Measurements from ENCODE around the gene WFDC6. TPM values are rescaled to one million over a fixed set of nuclear protein-coding genes. Genes with fewer than 3 reads are reported as not detected.

The WFDC6 gene
- total RNA-seq, 6 experiments from 2014 or later, result not detected

DNA sequence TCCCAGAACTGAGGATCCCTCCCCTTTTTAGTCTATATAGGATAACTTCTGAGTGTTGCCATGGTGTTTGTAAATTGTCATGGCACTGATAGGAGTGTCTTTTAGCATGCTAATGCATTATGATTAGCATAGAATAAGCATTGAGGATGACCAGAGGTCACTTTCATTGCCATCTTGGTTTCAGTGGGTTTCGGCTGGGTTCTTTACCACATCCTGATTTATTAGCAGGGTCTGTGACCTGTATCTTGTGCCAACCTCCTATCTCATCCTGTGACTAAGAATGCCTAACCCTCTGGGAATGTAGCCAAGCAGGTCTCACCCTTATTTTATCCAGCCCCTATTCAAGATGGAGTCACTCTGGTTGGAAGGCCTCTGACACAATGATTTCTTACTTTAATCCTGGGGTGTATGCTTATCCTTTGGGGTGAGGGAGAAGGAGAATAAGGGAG lies 50.2 kb downstream of the WFDC6 start:
- no peak for DNase-seq
- H3K27me3 ChIP-seq, result no peaks in the 10 kb centered on the region
- intact Hi-C loops (cut with DNase I), result no loop called here
- H3K27ac ChIP-seq, result no peak overlapping the region
- H3K9me3 ChIP-seq, result no peaks in the 10 kb centered on the region
- H3K36me3 ChIP-seq, result no peaks in the 10 kb centered on the region
- 75% methylated on average over 1 of the region's 1 CpG for WGBS (ENCODE audit: insufficient coverage, low coverage, low lambda C conversion rate, missing lambda C conversion rate)
- H3K4me3 ChIP-seq, result no peak overlapping the region
- H3K4me1 ChIP-seq, result no peaks in the 10 kb centered on the region
- TF ChIP-seq, protein P1, sequence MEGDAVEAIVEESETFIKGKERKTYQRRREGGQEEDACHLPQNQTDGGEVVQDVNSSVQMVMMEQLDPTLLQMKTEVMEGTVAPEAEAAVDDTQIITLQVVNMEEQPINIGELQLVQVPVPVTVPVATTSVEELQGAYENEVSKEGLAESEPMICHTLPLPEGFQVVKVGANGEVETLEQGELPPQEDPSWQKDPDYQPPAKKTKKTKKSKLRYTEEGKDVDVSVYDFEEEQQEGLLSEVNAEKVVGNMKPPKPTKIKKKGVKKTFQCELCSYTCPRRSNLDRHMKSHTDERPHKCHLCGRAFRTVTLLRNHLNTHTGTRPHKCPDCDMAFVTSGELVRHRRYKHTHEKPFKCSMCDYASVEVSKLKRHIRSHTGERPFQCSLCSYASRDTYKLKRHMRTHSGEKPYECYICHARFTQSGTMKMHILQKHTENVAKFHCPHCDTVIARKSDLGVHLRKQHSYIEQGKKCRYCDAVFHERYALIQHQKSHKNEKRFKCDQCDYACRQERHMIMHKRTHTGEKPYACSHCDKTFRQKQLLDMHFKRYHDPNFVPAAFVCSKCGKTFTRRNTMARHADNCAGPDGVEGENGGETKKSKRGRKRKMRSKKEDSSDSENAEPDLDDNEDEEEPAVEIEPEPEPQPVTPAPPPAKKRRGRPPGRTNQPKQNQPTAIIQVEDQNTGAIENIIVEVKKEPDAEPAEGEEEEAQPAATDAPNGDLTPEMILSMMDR (IDR thresholded peaks at IDR 0.05), result no peak
- no peak for TF ChIP-seq POLR2A (IDR thresholded peaks at IDR 0.05)
- no peak for ATAC-seq

- Histone ChIP-seq H3K27me3 (no peaks in the 10 kb centered on the region), H3K9me3 (no peaks in the 10 kb centered on the region), H3K4me3 (no peak overlapping the region), H3K27ac (no peak overlapping the region), H3K36me3 (no peaks in the 10 kb centered on the region), H3K4me1 (no peaks in the 10 kb centered on the region)
- ATAC-seq (no peak), DNase-seq (no peak)
- intact Hi-C loops (cut with DNase I), result no loop called here
- no peak for TF ChIP-seq POLR2A (IDR thresholded peaks at IDR 0.05)
- TF ChIP-seq, protein P1 (IDR thresholded peaks at IDR 0.05), result no peak
- WGBS (ENCODE audit: insufficient coverage, low coverage, low lambda C conversion rate, missing lambda C conversion rate), result 17% methylated on average over 11 of the region's 20 CpGs
Measured at GRCh38 chr20:45487231-45487635, 52.0 kb downstream of the WFDC6 start.

DNA sequence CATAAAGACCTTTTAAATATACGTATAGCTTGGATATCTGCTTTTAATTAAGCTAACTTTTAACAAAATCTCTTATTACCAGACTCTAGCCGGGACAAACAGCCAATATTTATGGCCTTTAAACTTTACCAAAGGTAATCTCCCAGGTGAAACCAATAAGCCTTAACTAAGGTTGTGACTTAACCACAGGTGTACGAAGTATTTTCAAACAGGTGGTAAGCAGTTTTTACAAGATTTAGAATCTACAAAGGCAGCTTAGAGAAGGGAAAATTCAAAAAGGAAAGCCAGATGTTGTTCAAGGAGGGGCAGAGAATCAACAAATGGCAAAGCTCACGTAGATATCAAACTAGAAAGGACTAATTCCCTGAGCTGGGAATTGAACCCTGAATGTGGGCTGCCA lies 53.9 kb downstream of the WFDC6 start:
- no peak overlapping the region for H3K4me3 ChIP-seq
- no peak overlapping the region for H3K27ac ChIP-seq
- no peaks in the 10 kb centered on the region for H3K9me3 ChIP-seq
- H3K27me3 ChIP-seq, result no peaks in the 10 kb centered on the region
- 34% methylated on average over 4 of the region's 4 CpGs for WGBS (ENCODE audit: insufficient coverage, low coverage, low lambda C conversion rate, missing lambda C conversion rate)
- no peak for DNase-seq
- no peak for ATAC-seq
- H3K4me1 ChIP-seq, result no peaks in the 10 kb centered on the region
- TF ChIP-seq, protein P1 (IDR thresholded peaks at IDR 0.05), result no peak
- H3K36me3 ChIP-seq, result no peaks in the 10 kb centered on the region
- intact Hi-C loops (cut with DNase I), result no loop called here

DNA sequence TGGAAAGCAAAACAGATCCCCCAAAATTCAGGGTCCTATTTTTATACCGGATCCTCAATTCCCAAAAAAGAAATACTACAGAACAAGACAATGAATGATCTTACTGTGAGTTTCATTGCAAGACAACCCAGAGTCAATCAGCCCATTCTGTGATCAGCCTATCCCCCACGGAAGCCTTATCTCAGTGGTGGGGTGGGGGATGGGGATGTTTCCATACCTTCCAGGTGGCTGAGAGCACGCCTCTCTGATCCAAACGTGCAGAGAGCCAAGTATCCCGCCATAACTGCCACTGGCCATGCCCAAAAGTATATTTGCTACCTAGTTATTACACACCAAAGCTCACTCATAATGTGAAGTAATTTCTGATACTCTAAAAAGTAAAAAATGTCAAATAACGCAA lies 54.6 kb downstream of the WFDC6 start:
- H3K27ac ChIP-seq, result no peak overlapping the region
- no peak overlapping the region for H3K4me3 ChIP-seq
- no peaks in the 10 kb centered on the region for H3K36me3 ChIP-seq
- no peaks in the 10 kb centered on the region for H3K9me3 ChIP-seq
- no peak for ATAC-seq
- intact Hi-C loops (cut with DNase I), result no loop called here
- no peaks in the 10 kb centered on the region for H3K27me3 ChIP-seq
- TF ChIP-seq, protein P1 (IDR thresholded peaks at IDR 0.05), result no peak
- no peak for TF ChIP-seq POLR2A (IDR thresholded peaks at IDR 0.05)
- no peak for DNase-seq
- no peaks in the 10 kb centered on the region for H3K4me1 ChIP-seq
- WGBS (ENCODE audit: insufficient coverage, low coverage, low lambda C conversion rate, missing lambda C conversion rate), result 36% methylated on average over 6 of the region's 6 CpGs

Small RNA genes within 50 kb of the gene (small RNA-seq; reads per million reads assigned to genes)
- gene AL031663.1 (0 reads per million in 2 experiments), gene HSPD1P21 (0 reads per million in 2 experiments), gene RNA5SP485 (0 reads per million in 2 experiments)

Other genes with a start within 250 kb of the WFDC6 start
- not detected for gene RBPJL, start 232.6 kb downstream of the WFDC6 start, total RNA-seq
- gene MATN4, start 231.2 kb downstream of the WFDC6 start, total RNA-seq, result not detected
- gene SDC4, start 191.1 kb downstream of the WFDC6 start, total RNA-seq, result 100 to 1,000 TPM in 4 of 6 experiments, 10 to 100 TPM in 2; 84.3 to 373 (median 116) TPM
- gene SYS1, start 176.3 kb downstream of the WFDC6 start, total RNA-seq, result 10 to 100 TPM; 16.6 to 26.2 (median 20.8) TPM
- not detected for gene TP53TG5, start 161.2 kb downstream of the WFDC6 start, total RNA-seq
- gene DBNDD2, start 131.2 kb downstream of the WFDC6 start, total RNA-seq, result 1 to 10 TPM; 2.3 to 5.3 (median 3.3) TPM
- gene PIGT, start 123.3 kb downstream of the WFDC6 start, total RNA-seq, result 10 to 100 TPM; 35.7 to 58.4 (median 40.5) TPM
- 1 to 10 TPM in 4 of 6 experiments, under 1 TPM in 1, not detected in 1; 0.77 to 2.8 (median 1.8) TPM for gene WFDC2, start 69.7 kb downstream of the WFDC6 start, total RNA-seq
- not detected for gene SPINT3, start 23.9 kb downstream of the WFDC6 start, total RNA-seq
- not detected for gene EPPIN, start 7.9 kb upstream of the WFDC6 start, total RNA-seq
- not detected for gene WFDC8, start 39.8 kb upstream of the WFDC6 start, total RNA-seq
- not detected for gene WFDC10A, start 90.3 kb upstream of the WFDC6 start, total RNA-seq
- gene WFDC9, start 91.8 kb upstream of the WFDC6 start, total RNA-seq, result not detected
- not detected for gene WFDC11, start 130.8 kb upstream of the WFDC6 start, total RNA-seq
- gene WFDC13, start 162.6 kb upstream of the WFDC6 start, total RNA-seq, result not detected
- gene WFDC10B, start 165.5 kb upstream of the WFDC6 start, total RNA-seq, result not detected
- gene SPINT4, start 182.9 kb upstream of the WFDC6 start, total RNA-seq, result not detected

Measured in right lobe of liver (tissue), 6 donors.